ENCODE measurements around the gene LTBP1.

DNA sequence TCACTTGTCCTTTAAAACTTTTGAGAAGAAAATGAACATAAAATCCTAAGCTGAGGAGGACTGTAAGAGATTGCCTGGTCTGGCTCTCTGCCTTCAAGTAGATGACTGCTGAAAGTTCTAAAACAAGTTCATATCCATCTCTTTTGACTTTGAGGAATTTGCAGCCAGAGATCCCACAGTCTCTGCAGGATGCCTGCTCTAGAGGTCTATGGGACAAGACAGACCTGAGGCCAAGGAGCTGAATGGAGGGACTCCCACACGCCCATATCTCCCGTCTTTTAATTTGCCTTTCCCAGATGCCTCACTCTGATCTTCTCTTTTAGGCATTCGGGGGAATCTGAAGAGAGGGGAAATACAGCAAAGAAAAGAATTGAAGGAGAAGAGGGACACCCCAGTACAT is 273.8 kb downstream of the LTBP1 start:
- TF ChIP-seq EZH2 (IDR thresholded peaks at IDR 0.05; ENCODE audit: insufficient read depth, poor library complexity, severe bottlenecking) (no peak), EZH2phosphoT487 (IDR thresholded peaks at IDR 0.05; ENCODE audit: insufficient read depth, low read depth) (no peak)
